CD14-positive monocyte (primary cell): ENCODE results near the gene PUSL1. TPM values are rescaled to one million over a fixed set of nuclear protein-coding genes. Genes with fewer than 3 reads are reported as not detected.

Source experiments
- DNase-seq, 3 donors: peaks; one replicate each; pipeline ENCODE4 v3.0.0-alpha.2; 2011 to 2022
- H2AFZ ChIP-seq: 2 replicates; pipeline ENCODE4 v1.6.0; 2012; ENCODE audit warnings: mild to moderate bottlenecking, low read depth, low read length, inconsistent platforms; ENCODE audit not compliant: insufficient read depth, poor library complexity, severe bottlenecking
- H3K27ac ChIP-seq, 2 donors: 1 replicate in 1 of 2; 2 replicates in 1 of 2; pipeline ENCODE4 v1.5.1; 2012 to 2013; ENCODE audit warnings: low read length in 2 of 2, control low read depth in 1 of 2, inconsistent platforms in 1 of 2, low read depth in 1 of 2, mild to moderate bottlenecking in 1 of 2
- H3K27me3 ChIP-seq, 2 donors: one replicate each; pipeline versions ENCODE4 v1.6.0 to v1.6.1; 2011 to 2013; ENCODE audit warnings: low read length in 2 of 2; ENCODE audit not compliant: control insufficient read depth in 2 of 2, insufficient read depth in 2 of 2
- H3K36me3 ChIP-seq, 2 donors: replicated peaks in 1 of 2; 1 replicate in 1 of 2; 2 replicates in 1 of 2; pipeline versions ENCODE4 v1.5.1 to v1.6.1; 2012 to 2013; ENCODE audit warnings: low read length in 2 of 2, control low read depth in 1 of 2, inconsistent platforms in 1 of 2, mild to moderate bottlenecking in 1 of 2; ENCODE audit not compliant: insufficient read depth in 2 of 2, control insufficient read depth in 1 of 2
- H3K4me1 ChIP-seq, 2 donors: 1 replicate in 1 of 2; 2 replicates in 1 of 2; pipeline versions ENCODE4 v1.5.1 to v1.6.1; 2012 to 2013; ENCODE audit warnings: low read length in 2 of 2, control low read depth in 1 of 2, inconsistent platforms in 1 of 2, mild to moderate bottlenecking in 1 of 2, moderate library complexity in 1 of 2; ENCODE audit not compliant: insufficient read depth in 2 of 2, control insufficient read depth in 1 of 2
- H3K4me2 ChIP-seq: replicated peaks from 2 replicates; pipeline ENCODE3; 2012; ENCODE audit warnings: low read length, moderate library complexity, mild to moderate bottlenecking; ENCODE audit not compliant: poor library complexity, severe bottlenecking; ENCODE audit errors: extremely low read depth
- H3K4me3 ChIP-seq, 3 experiments: fragments of 200-600 bp in 1 of 3; sonication (generic) in 1 of 3; replicated peaks in 1 of 3; 1 replicate in 2 of 3; 2 replicates in 1 of 3; pipeline ENCODE4 v1.5.1; 2011 to 2013; ENCODE audit warnings: low read length in 3 of 3, mild to moderate bottlenecking in 3 of 3, control low read depth in 2 of 3, low read depth in 2 of 3, inconsistent platforms in 1 of 3, moderate library complexity in 1 of 3
- H3K79me2 ChIP-seq: 2 replicates; pipeline ENCODE4 v1.6.0; 2012; ENCODE audit warnings: mild to moderate bottlenecking, control low read depth, inconsistent platforms, low read length, moderate library complexity; ENCODE audit not compliant: insufficient read depth
- H3K9ac ChIP-seq: 2 replicates; pipeline ENCODE4 v1.6.0; 2017; ENCODE audit warnings: low read length, mild to moderate bottlenecking; ENCODE audit not compliant: insufficient read depth, poor library complexity, severe bottlenecking
- H3K9me3 ChIP-seq, 2 donors: replicated peaks in 1 of 2; 1 replicate in 1 of 2; 2 replicates in 1 of 2; pipeline versions ENCODE4 v1.5.1 to v1.6.1; 2012 to 2013; ENCODE audit warnings: low read length in 2 of 2, control low read depth in 1 of 2; ENCODE audit not compliant: control insufficient read depth in 1 of 2, insufficient read depth in 1 of 2
- H4K20me1 ChIP-seq: 2 replicates; pipeline ENCODE4 v1.6.0; 2012; ENCODE audit warnings: mild to moderate bottlenecking, low read length, control low read depth, moderate library complexity; ENCODE audit not compliant: insufficient read depth
- H3K27ac Mint-ChIP-seq, 7 donors: one replicate each; pipeline ENCODE4 v1.8.0; 2020; ENCODE audit warnings: mild to moderate bottlenecking in 7 of 7, mixed read lengths in 7 of 7, moderate library complexity in 6 of 7, inconsistent platforms in 2 of 7
- H3K27me3 Mint-ChIP-seq, 3 donors: one replicate each; pipeline ENCODE4 v1.8.0; 2021 to 2022; ENCODE audit warnings: low read depth in 3 of 3, mild to moderate bottlenecking in 3 of 3, mixed read lengths in 3 of 3, moderate library complexity in 3 of 3, inconsistent platforms in 1 of 3
- H3K36me3 Mint-ChIP-seq, 2 donors: one replicate each; pipeline ENCODE4 v1.8.0; 2020; ENCODE audit warnings: mixed read lengths in 2 of 2, inconsistent platforms in 1 of 2, mild to moderate bottlenecking in 1 of 2
- H3K4me1 Mint-ChIP-seq: one replicate; pipeline ENCODE4 v1.8.0; 2020; ENCODE audit warnings: mild to moderate bottlenecking, mixed read lengths
- H3K4me3 Mint-ChIP-seq, 2 donors: one replicate each; pipeline ENCODE4 v1.8.0; 2020; ENCODE audit warnings: mild to moderate bottlenecking in 2 of 2, mixed read lengths in 2 of 2, moderate library complexity in 1 of 2
- H3K9me3 Mint-ChIP-seq, 7 donors: one replicate each; pipeline ENCODE4 v1.8.0; 2020 to 2022; ENCODE audit warnings: mixed read lengths in 7 of 7, mild to moderate bottlenecking in 6 of 7, moderate library complexity in 6 of 7, inconsistent platforms in 2 of 7
- whole genome bisulfite sequencing: methylation state at CpG from one replicate; pipeline ENCODE4 v1.1.5; 2013; ENCODE audit warnings: missing lambda C conversion rate; ENCODE audit not compliant: insufficient coverage; 5-methylcytosine and 5-hydroxymethylcytosine counted together
- intact Hi-C, 2 donors: fragments of 100-400 bp; cut with micrococcal nuclease; formaldehyde crosslinking; loops; one replicate each; pipeline versions ENCODE4 v1.15.0 to v1.15.1; 2023
- polyA plus RNA-seq, 3 donors: library from polyadenylated mRNA; depleted of rRNA in 1 of 3; unstranded in 2 of 3; stranded (reverse) in 1 of 3; fragments of 300-500 nt in 2 of 3; fragments of >200 nt in 1 of 3; fragmentation: Illumina TruSeq in 2 of 3; gene quantifications; 1 replicate in 2 of 3; 2 replicates in 1 of 3; pipeline ENCODE4 v1.2.3, GENCODE V29; 2012 to 2021
- TF ChIP-seq, protein P1 (sequence below): fragments of 200-600 bp; IDR thresholded peaks from one replicate; pipeline ENCODE4 v1.8.0; 2022; ENCODE audit warnings: antibody characterized with exemption, mild to moderate bottlenecking

Gene PUSL1
- polyA plus RNA-seq, 3 donors: 13.8 to 27.4 (median 14.8) TPM

DNA sequence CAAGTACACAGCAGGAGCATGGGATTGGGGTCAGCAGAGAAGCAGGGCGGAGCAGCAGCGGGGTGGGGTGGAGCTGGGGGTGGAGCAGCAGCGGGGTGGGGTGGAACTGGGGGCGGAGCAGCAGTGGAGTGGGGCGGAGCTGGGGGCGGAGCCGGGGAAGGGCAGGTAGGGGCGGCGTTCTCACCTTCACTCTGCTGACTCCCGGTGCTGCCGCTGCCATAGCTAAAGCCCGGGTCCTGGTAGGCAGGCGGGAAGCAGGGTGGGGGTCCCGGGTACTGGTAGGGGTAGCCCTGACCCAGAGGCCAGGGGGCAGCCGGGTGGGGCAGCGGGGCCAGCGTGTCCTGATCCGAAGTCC is 29.4 kb downstream of the PUSL1 start:
- Mint-ChIP-seq H3K9me3 (peaks cover 0 to 1% (median 0%) of the 10 kb centered on the region in 7 donors), H3K27ac (no peak overlapping the region), H3K36me3 (peaks cover 21 to 44% of the 10 kb centered on the region in 2 donors), H3K4me3 (no peak overlapping the region), H3K27me3 (peaks cover 0 to 6% (median 0%) of the 10 kb centered on the region in 3 donors), H3K4me1 (no peaks in the 10 kb centered on the region)
- Histone ChIP-seq H3K79me2 (no peaks in the 10 kb centered on the region), H3K27me3 (no peaks in the 10 kb centered on the region), H3K27ac (no peak overlapping the region), H3K9me3 (no peaks in the 10 kb centered on the region), H2AFZ (no peak overlapping the region), H3K36me3 (peaks cover 9 to 29% of the 10 kb centered on the region in 2 donors), H3K4me2 (no peak overlapping the region), H3K4me3 (no peak overlapping the region), H3K4me1 (no peaks in the 10 kb centered on the region), H3K9ac (no peak overlapping the region), H4K20me1 (peaks cover 9% of the 10 kb centered on the region)
- TF ChIP-seq, protein P1, sequence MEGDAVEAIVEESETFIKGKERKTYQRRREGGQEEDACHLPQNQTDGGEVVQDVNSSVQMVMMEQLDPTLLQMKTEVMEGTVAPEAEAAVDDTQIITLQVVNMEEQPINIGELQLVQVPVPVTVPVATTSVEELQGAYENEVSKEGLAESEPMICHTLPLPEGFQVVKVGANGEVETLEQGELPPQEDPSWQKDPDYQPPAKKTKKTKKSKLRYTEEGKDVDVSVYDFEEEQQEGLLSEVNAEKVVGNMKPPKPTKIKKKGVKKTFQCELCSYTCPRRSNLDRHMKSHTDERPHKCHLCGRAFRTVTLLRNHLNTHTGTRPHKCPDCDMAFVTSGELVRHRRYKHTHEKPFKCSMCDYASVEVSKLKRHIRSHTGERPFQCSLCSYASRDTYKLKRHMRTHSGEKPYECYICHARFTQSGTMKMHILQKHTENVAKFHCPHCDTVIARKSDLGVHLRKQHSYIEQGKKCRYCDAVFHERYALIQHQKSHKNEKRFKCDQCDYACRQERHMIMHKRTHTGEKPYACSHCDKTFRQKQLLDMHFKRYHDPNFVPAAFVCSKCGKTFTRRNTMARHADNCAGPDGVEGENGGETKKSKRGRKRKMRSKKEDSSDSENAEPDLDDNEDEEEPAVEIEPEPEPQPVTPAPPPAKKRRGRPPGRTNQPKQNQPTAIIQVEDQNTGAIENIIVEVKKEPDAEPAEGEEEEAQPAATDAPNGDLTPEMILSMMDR: no peak
- WGBS: 98% methylated on average over 16 of the region's 18 CpGs
- intact Hi-C loops: no loop called here
- DNase-seq: no peak

DNA sequence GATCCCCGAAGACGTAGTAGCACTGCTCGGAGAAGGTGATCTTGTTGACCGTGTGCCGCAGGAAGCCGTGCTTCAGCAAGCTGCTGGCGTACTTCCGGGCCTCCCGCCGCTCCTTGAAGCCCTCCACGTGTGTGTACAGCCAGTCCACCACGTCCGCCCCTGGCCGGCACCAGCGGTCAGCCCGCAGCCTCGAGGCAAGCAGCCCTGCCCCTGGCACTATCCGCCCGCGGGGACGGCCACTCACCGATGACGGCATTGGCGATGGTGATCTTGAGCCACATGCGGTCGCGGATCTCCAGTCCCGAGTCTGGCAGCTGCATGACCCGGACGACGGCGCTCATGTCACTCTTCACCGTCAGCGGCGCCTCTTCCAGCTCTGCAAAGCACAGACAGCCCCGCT is 29.9 kb downstream of the PUSL1 start:
- peaks cover 9 to 29% of the 10 kb centered on the region in 2 donors for H3K36me3 ChIP-seq
- DNase-seq: no peak
- peaks cover 11% of the 10 kb centered on the region for H4K20me1 ChIP-seq
- H3K4me2 ChIP-seq: no peak overlapping the region
- TF ChIP-seq, protein P1: no peak
- Mint-ChIP-seq H3K9me3 (peaks cover 0 to 1% (median 0%) of the 10 kb centered on the region in 7 donors), H3K4me1 (no peaks in the 10 kb centered on the region), H3K27me3 (peaks cover 0 to 6% (median 0%) of the 10 kb centered on the region in 3 donors), H3K27ac (no peak overlapping the region), H3K4me3 (no peak overlapping the region), H3K36me3 (peaks cover 21 to 44% of the 10 kb centered on the region in 2 donors)
- H2AFZ ChIP-seq: no peak overlapping the region
- intact Hi-C loops: no loop called here
- no peak overlapping the region for H3K9ac ChIP-seq
- WGBS: 96% methylated on average over 36 of the region's 36 CpGs
- no peaks in the 10 kb centered on the region for H3K9me3 ChIP-seq
- no peak overlapping the region for H3K27ac ChIP-seq
- no peaks in the 10 kb centered on the region for H3K27me3 ChIP-seq
- H3K4me1 ChIP-seq: no peaks in the 10 kb centered on the region
- no peaks in the 10 kb centered on the region for H3K79me2 ChIP-seq
- H3K4me3 ChIP-seq: no peak overlapping the region
